ENCODE measurements around the gene VPS33B.

Gene VPS33B

DNA sequence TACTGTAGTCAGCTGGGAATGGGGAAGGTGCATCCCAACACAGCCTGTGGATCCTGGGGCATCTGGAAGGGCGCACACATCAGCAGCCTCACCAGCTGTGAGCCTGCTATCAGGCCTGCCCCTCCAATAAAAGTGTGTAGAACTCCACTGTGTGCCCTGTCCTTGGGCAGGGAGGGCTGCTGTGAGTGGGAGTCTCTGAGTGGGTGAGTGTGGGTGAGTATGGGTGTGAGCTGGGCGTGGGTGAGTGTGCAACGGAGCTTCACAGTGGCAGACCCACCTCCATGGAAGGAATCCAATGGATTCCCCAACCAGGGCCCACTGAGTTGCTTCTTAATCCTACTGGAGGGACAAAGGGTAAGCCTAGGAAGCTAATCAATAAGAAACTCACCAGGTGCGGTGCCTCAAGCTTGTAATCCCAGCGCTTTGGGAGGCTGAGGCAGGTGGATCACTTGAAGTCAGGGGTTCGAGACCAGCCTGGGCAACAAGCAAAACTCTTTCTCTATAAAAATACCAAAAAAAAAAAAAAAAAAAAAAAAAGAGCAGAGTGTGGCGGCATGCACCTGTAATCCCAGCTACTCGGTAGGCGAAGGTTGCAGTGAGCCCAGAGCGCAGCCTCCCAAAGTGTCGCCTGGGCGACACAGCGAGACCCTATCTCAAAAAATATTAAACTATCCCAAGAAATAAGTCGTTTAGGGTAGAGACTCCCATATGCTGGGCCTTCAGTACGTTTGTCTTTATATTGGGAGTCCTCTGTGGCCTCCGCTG lies 68.3 kb downstream of the VPS33B start:
- FAIRE-seq = no peak

DNA sequence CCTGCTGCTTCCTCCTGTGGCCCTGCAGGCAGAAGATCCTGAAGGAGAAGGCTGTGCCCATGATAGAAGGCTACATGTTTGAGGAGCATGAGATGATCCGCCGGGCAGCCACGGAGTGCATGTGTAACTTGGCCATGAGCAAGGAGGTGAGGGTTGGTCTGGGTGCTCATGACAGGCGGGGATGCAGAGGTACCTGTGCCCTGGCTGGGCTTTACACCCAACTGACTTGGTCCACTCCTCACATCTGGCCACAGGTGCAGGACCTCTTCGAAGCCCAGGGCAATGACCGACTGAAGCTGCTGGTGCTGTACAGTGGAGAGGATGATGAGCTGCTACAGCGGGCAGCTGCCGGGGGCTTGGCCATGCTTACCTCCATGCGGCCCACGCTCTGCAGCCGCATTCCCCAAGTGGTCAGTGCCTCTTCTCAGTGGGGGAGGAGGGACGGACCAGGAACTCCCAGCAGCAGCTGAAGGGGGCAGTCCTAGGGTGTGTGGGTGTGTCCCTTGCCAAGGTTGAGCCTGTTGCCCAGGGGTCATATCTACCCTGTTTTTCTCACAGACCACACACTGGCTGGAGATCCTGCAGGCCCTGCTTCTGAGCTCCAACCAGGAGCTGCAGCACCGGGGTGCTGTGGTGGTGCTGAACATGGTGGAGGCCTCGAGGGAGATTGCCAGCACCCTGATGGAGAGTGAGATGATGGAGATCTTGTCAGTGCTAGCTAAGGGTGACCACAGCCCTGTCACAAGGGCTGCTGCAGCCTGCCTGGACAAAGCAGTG lies 69.3 kb downstream of the VPS33B start:
- FAIRE-seq (no peak), DNase-seq (ENCODE audit: insufficient read length, low spot score) (no peak)

More for the DNA sequence above, 68.3 kb downstream of the VPS33B start:
- no peak for DNase-seq (ENCODE audit: insufficient read length, low spot score)

- FAIRE-seq = no peak
- DNase-seq (ENCODE audit: insufficient read length, low spot score) = no peak
These were observed 71.7 kb downstream of the VPS33B start for GRCh38 chr15:90950676-90951075.

GRCh38 chr15:90949979-90950675 lies 72.3 kb downstream of the VPS33B start:
- DNase-seq (ENCODE audit: insufficient read length, low spot score) = no peak

More at GRCh38 chr15:90949979-90950675, 72.3 kb downstream of the VPS33B start:
- no peak for FAIRE-seq
